HepG2 (cell line): Measurements from ENCODE around the gene HACE1. TPM values are rescaled to one million over a fixed set of nuclear protein-coding genes. Genes with fewer than 3 reads are reported as not detected.

Source experiments
- ATAC-seq: fragments of 200-7000 bp; cut with Tn5 transposase; 3 replicates; pipeline ENCODE4 v1.9.1; 2020; ENCODE audit warnings: mild to moderate bottlenecking, moderate library complexity
- BruUV-seq: library from RNA; stranded (reverse); fragments of 400-500 nt; replicated peaks from 2 replicates; lab custom pipeline; 2021; lab: Mats Ljungman, UMichigan
- CTCF ChIA-PET: fragments of 300-600 bp; formaldehyde crosslinking; extraction: SDS; loops from one replicate; lab custom pipeline; 2021; ENCODE audit warnings: low total read pairs, inconsistent platforms, low intra/inter-chr PET ratio; lab: Yijun Ruan, JAX
- POLR2A ChIA-PET: fragments of 350-600 bp; sonication (Branson Sonifier 250); formaldehyde crosslinking; loops from one replicate; lab custom pipeline; 2020; ENCODE audit warnings: antibody characterized with exemption, inconsistent platforms; lab: Yijun Ruan, JAX
- DNase-seq: peaks from one replicate; pipeline ENCODE4 v3.0.0-alpha.2; 2015; ENCODE audit warnings: low spot score
- FAIRE-seq: peaks from 3 replicates; lab custom pipeline; 2011; peaks lifted over from hg19 to GRCh38; lab: Jason Lieb, UNC
- H2AFZ ChIP-seq: one replicate; pipeline ENCODE4 v1.6.1; 2011; ENCODE audit warnings: low read length, inconsistent platforms
- H3K27ac ChIP-seq: fragments of 300-600 bp; 3 replicates; pipeline ENCODE4 v1.8.0; 2011; ENCODE audit warnings: mixed run types, mild to moderate bottlenecking, mixed read lengths, low read length, inconsistent platforms; ENCODE audit not compliant: insufficient read depth; ENCODE audit errors: extremely low read length
- H3K27me3 ChIP-seq, 2 experiments: fragments of 200-600 bp in 1 of 2; 2 replicates in 1 of 2; 3 replicates in 1 of 2; pipeline versions ENCODE4 v1.6.0 to v1.8.0; 2011; ENCODE audit warnings: low read length in 2 of 2, mild to moderate bottlenecking in 2 of 2, moderate library complexity in 2 of 2, inconsistent platforms in 1 of 2; ENCODE audit not compliant: insufficient read depth in 2 of 2, control insufficient read depth in 1 of 2
- H3K36me3 ChIP-seq, 2 experiments: fragments of 200-600 bp in 1 of 2; replicated peaks in 1 of 2; 2 replicates in 1 of 2; 3 replicates in 1 of 2; pipeline versions ENCODE4 v1.5.1 to v1.8.0; 2011; ENCODE audit warnings: low read length in 2 of 2, inconsistent platforms in 1 of 2; ENCODE audit not compliant: insufficient read depth in 2 of 2, control insufficient read depth in 1 of 2
- H3K4me1 ChIP-seq: 2 replicates; pipeline ENCODE4 v1.5.1; 2012; ENCODE audit warnings: low read length, inconsistent platforms; ENCODE audit not compliant: insufficient read depth
- H3K4me2 ChIP-seq: 2 replicates; pipeline ENCODE4 v1.6.0; 2011; ENCODE audit warnings: low read depth, low read length, inconsistent platforms
- H3K4me3 ChIP-seq, 3 experiments: fragments of 200-600 bp in 1 of 3; sonication (generic), shearing (Covaris generic) in 1 of 3; replicated peaks in 1 of 3; 2 replicates each; pipeline ENCODE4 v1.5.1; 2011 to 2016; ENCODE audit warnings: low read length in 3 of 3, inconsistent platforms in 2 of 3, low read depth in 2 of 3, mild to moderate bottlenecking in 2 of 3, control low read depth in 1 of 3, mixed read lengths in 1 of 3; ENCODE audit not compliant: insufficient read depth in 1 of 3
- H3K79me2 ChIP-seq: one replicate; pipeline ENCODE4 v1.6.1; 2011; ENCODE audit warnings: low read length, inconsistent platforms; ENCODE audit not compliant: insufficient read depth
- H3K9ac ChIP-seq: 2 replicates; pipeline ENCODE4 v1.6.0; 2011; ENCODE audit warnings: mild to moderate bottlenecking, low read depth, low read length, inconsistent platforms; ENCODE audit not compliant: insufficient read depth
- H3K9me3 ChIP-seq: 2 replicates; pipeline ENCODE4 v1.5.1; 2012; ENCODE audit warnings: mild to moderate bottlenecking, low read length
- H4K20me1 ChIP-seq: 2 replicates; pipeline ENCODE4 v1.6.0; 2011; ENCODE audit warnings: inconsistent platforms, mild to moderate bottlenecking, low read length, moderate library complexity; ENCODE audit not compliant: insufficient read depth
- CEBPG ChIP-seq: IDR thresholded peaks from 2 replicates; pipeline ENCODE4 v1.6.1; 2016
- MAFF ChIP-seq: IDR thresholded peaks from 2 replicates; pipeline ENCODE4 v1.6.1; 2011; ENCODE audit warnings: low read depth, low read length, improper control_type of control experiment
- MAFK ChIP-seq, 2 experiments: IDR thresholded peaks in 1 of 2; conservative IDR thresholded peaks in 1 of 2; 2 replicates each; pipeline ENCODE4 v1.6.1; 2011; ENCODE audit warnings: improper control_type of control experiment in 2 of 2, low read length in 2 of 2
- RBFOX2 ChIP-seq: fragments of 200-400 bp; formaldehyde crosslinking; IDR thresholded peaks from 2 replicates; pipeline ENCODE4 v1.6.1; 2017; ENCODE audit warnings: low read depth, mild to moderate bottlenecking, low read length
- SMC3 ChIP-seq: IDR thresholded peaks from 2 replicates; pipeline ENCODE4 v1.6.1; 2011; ENCODE audit warnings: low read length, improper control_type of control experiment
- ZNF12 ChIP-seq: sonication (generic); formaldehyde crosslinking; IDR thresholded peaks from 2 replicates; pipeline ENCODE4 v1.5.0; 2020; ENCODE audit warnings: missing genetic modification reagents
- ZNF558 ChIP-seq: sonication (generic); formaldehyde crosslinking; IDR thresholded peaks from 2 replicates; pipeline ENCODE4 v1.9.0; 2022; ENCODE audit warnings: mild to moderate bottlenecking, missing genetic modification reagents, borderline replicate concordance
- WGBS: methylation state at CpG from one replicate; pipeline ENCODE4 v1.1.6; 2017; ENCODE audit warnings: low lambda C conversion rate; 5-methylcytosine and 5-hydroxymethylcytosine counted together
- in situ Hi-C: cut with HindIII; loops from 2 replicates; pipeline ENCODE4 v1.10.0; 2017; ENCODE audit warnings: low pct_unique_long_range_greater_than_20kb; ENCODE audit not compliant: extremely low pct_ligation_motif_present
- intact Hi-C: fragments of 100-400 bp; cut with micrococcal nuclease; formaldehyde crosslinking; loops from one replicate; pipeline ENCODE4 v1.10.0; 2022; ENCODE audit not compliant: unreplicated experiment
- polyA plus RNA-seq, 8 experiments: library from polyadenylated mRNA; depleted of rRNA in 3 of 8; stranded (reverse) in 7 of 8; unstranded in 1 of 8; fragments of >200 nt; fragmentation: Illumina TruSeq in 4 of 8; extraction: Trizol in 4 of 8; gene quantifications; 2 replicates each; pipeline versions ENCODE4 v1.2.1 to v1.2.3, GENCODE V29; 2011 to 2016; ENCODE audit warnings: low read depth in 4 of 8, missing spikeins in 1 of 8, mixed read lengths in 1 of 8; ENCODE audit not compliant: insufficient read depth in 1 of 8
- total RNA-seq, 5 experiments: library from RNA; depleted of rRNA; stranded (reverse); fragments of >200 nt; fragmentation: Illumina TruSeq; extraction: Trizol; gene quantifications; 2 replicates each; pipeline ENCODE4 v1.2.3, GENCODE V29; 2016; ENCODE audit warnings: low read depth in 1 of 5
- TF ChIP-seq, protein P1 (sequence below), 2 experiments: fragments of 450-650 bp in 1 of 2; sonication (generic) in 1 of 2; formaldehyde crosslinking in 1 of 2; IDR thresholded peaks; 2 replicates each; pipeline versions ENCODE4 v1.6.1 to v1.8.0; 2016 to 2022; ENCODE audit warnings: antibody characterized with exemption in 1 of 2, mild to moderate bottlenecking in 1 of 2, missing genetic modification reagents in 1 of 2

Gene HACE1
- total and polyA plus RNA-seq, 2 of the 13 experiments (the other 11 are each of a cell fraction or from before 2014, with no cell fraction given) = 8.9 to 11.4 TPM

DNA sequence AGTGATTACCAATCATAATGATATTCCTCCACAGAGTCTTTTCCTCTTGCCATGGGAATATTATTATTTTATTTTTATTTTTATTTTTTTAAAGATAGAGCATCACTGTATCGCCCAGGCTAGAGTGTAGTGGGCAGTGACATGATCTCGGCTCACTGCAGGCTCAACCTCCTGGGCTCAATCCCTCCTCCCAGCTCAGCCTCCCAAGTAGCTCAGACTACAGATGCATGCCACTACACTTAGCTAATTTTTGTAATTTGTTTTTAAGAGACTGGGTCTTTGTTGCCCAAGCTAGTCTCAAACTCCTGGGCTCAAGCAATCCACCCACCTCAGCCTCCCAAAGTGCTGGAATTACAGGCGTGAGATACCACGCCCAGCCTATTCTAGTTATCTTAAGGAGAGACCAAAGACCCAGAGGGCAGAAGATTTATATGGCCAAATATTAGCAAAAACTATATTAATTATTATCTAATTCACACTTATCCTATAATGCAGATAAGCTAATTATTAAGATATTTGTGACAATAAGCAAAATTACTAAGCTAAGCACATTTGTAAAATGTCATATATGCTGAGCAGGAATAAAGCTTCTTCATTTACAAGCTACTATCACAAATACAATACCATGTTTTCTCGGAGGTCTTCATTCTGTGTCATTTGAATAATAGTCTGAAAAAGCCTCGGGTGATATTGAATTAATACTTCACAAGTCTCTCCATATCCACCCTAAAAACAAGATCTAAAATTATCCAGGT is 63.5 kb downstream of the HACE1 start:
- ATAC-seq (no peak), FAIRE-seq (no peak), DNase-seq (no peak)
- Histone ChIP-seq H3K36me3 (0 out of 5 replicates have a peak, but pooled peaks cover 0 to 2% of the 10 kb centered on the region in 2 experiments), H2AFZ (no peak overlapping the region), H3K9ac (no peak overlapping the region), H4K20me1 (no peaks in the 10 kb centered on the region), H3K27me3 (no peaks in the 10 kb centered on the region; a peak in 1 of 5 replicates), H3K4me2 (no peak overlapping the region), H3K79me2 (no peaks in the 10 kb centered on the region), H3K9me3 (no peaks in the 10 kb centered on the region), H3K4me3 (no peak overlapping the region), H3K27ac (no peak overlapping the region), H3K4me1 (no peaks in the 10 kb centered on the region)
- POLR2A ChIA-PET = no interaction called here
- CTCF ChIA-PET = no interaction called here
- intact Hi-C loops (no loop called here), in situ Hi-C loops (no loop called here)
- TF ChIP-seq RBFOX2 (no peak), MAFK (conservative IDR thresholded peaks at IDR 0.05 in 1 of 2, IDR thresholded peaks at IDR 0.05 in 1 of 2; ENCODE audit: low read length in 2 of 2) (peak; percentile 29 to 74; a peak in 2 of 4 replicates), MAFF (peak; percentile 52; the same call in 1 of the 2 replicates)
- WGBS = 96% methylated on average over 6 of the region's 6 CpGs
- BruUV-seq = no TSS peak

DNA sequence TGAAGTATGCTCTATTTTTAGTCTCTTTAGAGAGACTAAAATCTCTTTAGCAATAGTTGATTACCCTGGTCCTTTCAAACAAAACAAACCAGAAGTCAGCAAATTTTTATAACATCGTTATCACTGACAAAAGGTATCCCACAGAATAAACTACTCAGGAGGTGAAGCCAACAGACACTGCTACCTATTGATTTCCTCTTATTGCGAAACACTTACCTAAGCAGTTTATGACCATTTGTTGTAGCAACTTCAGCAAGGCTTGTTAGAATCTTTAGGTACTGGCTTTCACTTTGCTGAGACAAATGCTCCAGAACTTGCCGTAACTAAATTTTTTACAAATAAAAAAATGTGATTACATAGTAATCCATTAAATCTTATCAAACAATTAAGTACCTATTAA is 64.4 kb downstream of the HACE1 start:
- Histone ChIP-seq H3K9me3 (no peaks in the 10 kb centered on the region), H3K4me1 (no peaks in the 10 kb centered on the region), H4K20me1 (no peaks in the 10 kb centered on the region), H3K27me3 (no peaks in the 10 kb centered on the region), H3K4me3 (no peak overlapping the region), H3K27ac (no peak overlapping the region), H3K36me3 (0 out of 5 replicates have a peak, but pooled peaks cover 0 to 3% of the 10 kb centered on the region in 2 experiments), H3K4me2 (no peak overlapping the region), H3K9ac (no peak overlapping the region), H2AFZ (no peak overlapping the region), H3K79me2 (no peaks in the 10 kb centered on the region)
- DNase-seq (no peak), ATAC-seq (0 out of 3 replicates have a peak, but pooled peaks have one; percentile 32), FAIRE-seq (no peak)
- BruUV-seq = no TSS peak
- in situ Hi-C loops (no loop called here), intact Hi-C loops (no loop called here)
- CTCF ChIA-PET = no interaction called here
- WGBS = 89% methylated on average over 3 of the region's 3 CpGs
- POLR2A ChIA-PET = no interaction called here
- TF ChIP-seq CEBPG (CRISPR knock-in tag) = peak; percentile 94
- TF ChIP-seq, protein P1, sequence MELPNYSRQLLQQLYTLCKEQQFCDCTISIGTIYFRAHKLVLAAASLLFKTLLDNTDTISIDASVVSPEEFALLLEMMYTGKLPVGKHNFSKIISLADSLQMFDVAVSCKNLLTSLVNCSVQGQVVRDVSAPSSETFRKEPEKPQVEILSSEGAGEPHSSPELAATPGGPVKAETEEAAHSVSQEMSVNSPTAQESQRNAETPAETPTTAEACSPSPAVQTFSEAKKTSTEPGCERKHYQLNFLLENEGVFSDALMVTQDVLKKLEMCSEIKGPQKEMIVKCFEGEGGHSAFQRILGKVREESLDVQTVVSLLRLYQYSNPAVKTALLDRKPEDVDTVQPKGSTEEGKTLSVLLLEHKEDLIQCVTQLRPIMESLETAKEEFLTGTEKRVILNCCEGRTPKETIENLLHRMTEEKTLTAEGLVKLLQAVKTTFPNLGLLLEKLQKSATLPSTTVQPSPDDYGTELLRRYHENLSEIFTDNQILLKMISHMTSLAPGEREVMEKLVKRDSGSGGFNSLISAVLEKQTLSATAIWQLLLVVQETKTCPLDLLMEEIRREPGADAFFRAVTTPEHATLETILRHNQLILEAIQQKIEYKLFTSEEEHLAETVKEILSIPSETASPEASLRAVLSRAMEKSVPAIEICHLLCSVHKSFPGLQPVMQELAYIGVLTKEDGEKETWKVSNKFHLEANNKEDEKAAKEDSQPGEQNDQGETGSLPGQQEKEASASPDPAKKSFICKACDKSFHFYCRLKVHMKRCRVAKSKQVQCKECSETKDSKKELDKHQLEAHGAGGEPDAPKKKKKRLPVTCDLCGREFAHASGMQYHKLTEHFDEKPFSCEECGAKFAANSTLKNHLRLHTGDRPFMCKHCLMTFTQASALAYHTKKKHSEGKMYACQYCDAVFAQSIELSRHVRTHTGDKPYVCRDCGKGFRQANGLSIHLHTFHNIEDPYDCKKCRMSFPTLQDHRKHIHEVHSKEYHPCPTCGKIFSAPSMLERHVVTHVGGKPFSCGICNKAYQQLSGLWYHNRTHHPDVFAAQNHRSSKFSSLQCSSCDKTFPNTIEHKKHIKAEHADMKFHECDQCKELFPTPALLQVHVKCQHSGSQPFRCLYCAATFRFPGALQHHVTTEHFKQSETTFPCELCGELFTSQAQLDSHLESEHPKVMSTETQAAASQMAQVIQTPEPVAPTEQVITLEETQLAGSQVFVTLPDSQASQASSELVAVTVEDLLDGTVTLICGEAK (IDR thresholded peaks at IDR 0.05) = no peak
- TF ChIP-seq, protein P1 (CRISPR knock-in tag; IDR thresholded peaks at IDR 0.05) = no peak
- peak; percentile 95 for TF ChIP-seq ZNF12
- peak; percentile 70 to 82 for TF ChIP-seq MAFK (conservative IDR thresholded peaks at IDR 0.05 in 1 of 2, IDR thresholded peaks at IDR 0.05 in 1 of 2; ENCODE audit: low read length in 2 of 2)
- no peak for TF ChIP-seq ZNF558
- TF ChIP-seq SMC3 = peak; percentile 44; the same call in 1 of the 2 replicates
